SK-N-SH (cell line): ENCODE data around the gene SLC22A17. TPM values are rescaled to one million over a fixed set of nuclear protein-coding genes. Genes with fewer than 3 reads are reported as not detected.

Source experiments
- CTCF ChIA-PET: fragments of 300-600, 350-600 bp; formaldehyde crosslinking; extraction: SDS; loops from one replicate; lab custom pipeline; 2021; lab: Yijun Ruan, JAX
- POLR2A ChIA-PET: fragments of 350-600 bp; sonication (Branson Sonifier 250); formaldehyde crosslinking; extraction: SDS; loops from one replicate; lab custom pipeline; 2020; ENCODE audit warnings: antibody characterized with exemption, inconsistent platforms; lab: Yijun Ruan, JAX
- DNase-seq: peaks from one replicate; pipeline ENCODE4 v3.0.0; 2012
- H2AFZ ChIP-seq: fragments of 200-600 bp; sonication (generic); 2 replicates; pipeline ENCODE4 v1.8.1; 2016; ENCODE audit warnings: antibody characterized with exemption, mild to moderate bottlenecking, low read depth
- H3F3A ChIP-seq: fragments of 200-600 bp; sonication (generic); replicated peaks from 2 replicates; pipeline ENCODE3; 2016; ENCODE audit warnings: antibody characterized with exemption, mild to moderate bottlenecking; ENCODE audit not compliant: insufficient read depth
- H3K27ac ChIP-seq, 2 experiments: fragments of 200-500 bp in 1 of 2; fragments of 200-600 bp in 1 of 2; sonication (Bioruptor generic) in 1 of 2; sonication (generic), shearing (Covaris generic) in 1 of 2; 2 replicates each; pipeline versions ENCODE4 v1.5.1 to v1.6.1; 2014 to 2016; ENCODE audit warnings: low read depth in 2 of 2, inconsistent platforms in 1 of 2, low read length in 1 of 2, mild to moderate bottlenecking in 1 of 2, mixed read lengths in 1 of 2
- H3K27me3 ChIP-seq: fragments of 200-600 bp; sonication (generic), shearing (Covaris generic); 2 replicates; pipeline ENCODE4 v1.6.1; 2016; ENCODE audit warnings: mixed run types; ENCODE audit not compliant: insufficient read depth
- H3K36me3 ChIP-seq, 2 experiments: fragments of 200-500 bp in 1 of 2; fragments of 200-600 bp in 1 of 2; sonication (Bioruptor generic) in 1 of 2; sonication (generic) in 1 of 2; replicated peaks in 1 of 2; 2 replicates each; pipeline versions ENCODE3 to v1.5.1; 2014 to 2016; ENCODE audit warnings: low read length in 1 of 2, mild to moderate bottlenecking in 1 of 2; ENCODE audit not compliant: insufficient read depth in 2 of 2, control insufficient read depth in 1 of 2
- H3K4me1 ChIP-seq, 2 experiments: fragments of 200-500 bp in 1 of 2; fragments of 200-600 bp in 1 of 2; sonication (Bioruptor generic) in 1 of 2; sonication (generic), shearing (Covaris generic) in 1 of 2; 2 replicates each; pipeline versions ENCODE4 v1.5.1 to v1.6.1; 2014 to 2016; ENCODE audit warnings: low read depth in 1 of 2, low read length in 1 of 2, mixed run types in 1 of 2; ENCODE audit not compliant: insufficient read depth in 2 of 2, control insufficient read depth in 1 of 2
- H3K4me2 ChIP-seq: fragments of 200-600 bp; sonication (generic), shearing (Covaris generic); 2 replicates; pipeline ENCODE4 v1.6.1; 2017; ENCODE audit warnings: mixed run types
- H3K4me3 ChIP-seq, 2 experiments: fragments of 200-500 bp in 1 of 2; fragments of 200-600 bp in 1 of 2; sonication (Bioruptor generic) in 1 of 2; sonication (generic), shearing (Covaris generic) in 1 of 2; 2 replicates each; pipeline versions ENCODE4 v1.5.1 to v1.8.1; 2014 to 2016; ENCODE audit warnings: low read depth in 2 of 2, inconsistent platforms in 1 of 2, low read length in 1 of 2, mild to moderate bottlenecking in 1 of 2, mixed read lengths in 1 of 2, moderate library complexity in 1 of 2
- H3K79me2 ChIP-seq: fragments of 200-600 bp; sonication (generic); 2 replicates; pipeline ENCODE4 v1.8.1; 2017; ENCODE audit warnings: mild to moderate bottlenecking; ENCODE audit not compliant: insufficient read depth
- H3K9ac ChIP-seq: fragments of 200-600 bp; sonication (generic); 2 replicates; pipeline ENCODE4 v1.6.1; 2017; ENCODE audit warnings: mixed run types
- H3K9me2 ChIP-seq: fragments of 200-600 bp; sonication (generic); 2 replicates; pipeline ENCODE4 v1.6.1; 2017; ENCODE audit warnings: mixed run types
- H3K9me3 ChIP-seq: fragments of 200-600 bp; sonication (generic); 2 replicates; pipeline ENCODE4 v1.6.1; 2017; ENCODE audit warnings: mixed run types, mild to moderate bottlenecking, moderate library complexity
- H4K20me1 ChIP-seq: fragments of 200-600 bp; sonication (generic); 2 replicates; pipeline ENCODE4 v1.6.1; 2017; ENCODE audit warnings: mild to moderate bottlenecking, mixed run types; ENCODE audit not compliant: insufficient read depth
- EP300 ChIP-seq, 2 experiments: IDR thresholded peaks; 2 replicates each; pipeline versions ENCODE4 v1.4.0 to v1.6.1; 2012; ENCODE audit warnings: borderline replicate concordance in 1 of 2, low read depth in 1 of 2, low read length in 1 of 2
- EZH2phosphoT487 ChIP-seq: fragments of 200-600 bp; sonication (generic); IDR thresholded peaks from 2 replicates; pipeline ENCODE4 v1.6.1; 2017; ENCODE audit warnings: low read depth, mixed run types, mild to moderate bottlenecking, antibody characterized with exemption, moderate library complexity, borderline replicate concordance
- FOSL2 ChIP-seq: IDR thresholded peaks from 2 replicates; pipeline ENCODE4 v1.4.0; 2012; ENCODE audit warnings: low read depth, mild to moderate bottlenecking, moderate library complexity, borderline replicate concordance
- FOXJ3 ChIP-seq: sonication (generic); formaldehyde crosslinking; IDR thresholded peaks from 2 replicates; pipeline ENCODE4 v1.5.1; 2020; ENCODE audit warnings: mild to moderate bottlenecking, missing genetic modification reagents
- FOXM1 ChIP-seq: IDR thresholded peaks from 2 replicates; pipeline ENCODE4 v1.4.0; 2012; ENCODE audit warnings: low read depth, mild to moderate bottlenecking
- GABPA ChIP-seq: IDR thresholded peaks from 2 replicates; pipeline ENCODE4 v1.4.0; 2012; ENCODE audit warnings: low read depth, mild to moderate bottlenecking
- JUND ChIP-seq: IDR thresholded peaks from 2 replicates; pipeline ENCODE4 v1.4.0; 2012
- MEF2A ChIP-seq: IDR thresholded peaks from 2 replicates; pipeline ENCODE4 v1.4.0; 2012; ENCODE audit warnings: low read depth, borderline replicate concordance
- NFIC ChIP-seq: IDR thresholded peaks from 2 replicates; pipeline ENCODE4 v1.4.0; 2012; ENCODE audit warnings: borderline replicate concordance
- POLR2AphosphoS5 ChIP-seq: IDR thresholded peaks from 2 replicates; pipeline ENCODE4 v1.6.1; 2012; ENCODE audit warnings: low read depth, low read length
- RCOR1 ChIP-seq: fragments of 150-350 bp; IDR thresholded peaks from 2 replicates; pipeline ENCODE4 v1.6.1; 2017; ENCODE audit warnings: antibody characterized with exemption, low read length
- RFX5 ChIP-seq: IDR thresholded peaks from 2 replicates; pipeline ENCODE4 v1.6.1; 2012; ENCODE audit warnings: mild to moderate bottlenecking, improper control_type of control experiment, low read length
- RXRA ChIP-seq: IDR thresholded peaks from 2 replicates; pipeline ENCODE4 v1.4.0; 2012; ENCODE audit warnings: low read depth, mild to moderate bottlenecking, borderline replicate concordance
- SIN3A ChIP-seq: IDR thresholded peaks from 2 replicates; pipeline ENCODE4 v1.6.1; 2012; ENCODE audit warnings: low read depth, mild to moderate bottlenecking, low read length, moderate library complexity, borderline replicate concordance
- SMC3 ChIP-seq: IDR thresholded peaks from 2 replicates; pipeline ENCODE4 v1.6.1; 2012; ENCODE audit warnings: low read depth, low read length, improper control_type of control experiment
- TAF1 ChIP-seq: IDR thresholded peaks from 2 replicates; pipeline ENCODE4 v1.6.1; 2012; ENCODE audit warnings: low read depth, mild to moderate bottlenecking, low read length, moderate library complexity, borderline replicate concordance
- TCF12 ChIP-seq: IDR thresholded peaks from 2 replicates; pipeline ENCODE4 v1.4.0; 2012
- TEAD4 ChIP-seq: IDR thresholded peaks from 2 replicates; pipeline ENCODE4 v1.4.0; 2012; ENCODE audit warnings: mild to moderate bottlenecking, borderline replicate concordance; ENCODE audit not compliant: insufficient read depth
- WGBS: methylation state at CpG from one replicate; pipeline ENCODE4 v1.1.6; 2017; ENCODE audit warnings: low lambda C conversion rate; 5-methylcytosine and 5-hydroxymethylcytosine counted together
- polyA plus RNA-seq, 3 experiments: library from polyadenylated mRNA; depleted of rRNA; stranded (reverse); fragments of >200 nt; gene quantifications; 2 replicates each; pipeline ENCODE4 v1.2.3, GENCODE V29; 2012
- TF ChIP-seq, protein P1 (sequence below): IDR thresholded peaks from 2 replicates; pipeline ENCODE4; 2012
- TF ChIP-seq, protein P2 (sequence below): IDR thresholded peaks from 2 replicates; pipeline ENCODE4 v1.4.0; 2012; ENCODE audit warnings: low read depth, borderline replicate concordance
- TF ChIP-seq, protein P3 (sequence below): IDR thresholded peaks from 2 replicates; pipeline ENCODE4 v1.4.0; 2012; ENCODE audit warnings: low read depth
- TF ChIP-seq, protein P4 (sequence below): fragments of 200-600 bp; sonication (generic); IDR thresholded peaks from 2 replicates; pipeline ENCODE4 v1.6.1; 2017; ENCODE audit warnings: antibody characterized with exemption, mild to moderate bottlenecking, moderate library complexity

SLC22A17 gene
- polyA plus RNA-seq, 1 of the 3 experiments (the other 2 are of a cell fraction), result 27.2 TPM

DNA sequence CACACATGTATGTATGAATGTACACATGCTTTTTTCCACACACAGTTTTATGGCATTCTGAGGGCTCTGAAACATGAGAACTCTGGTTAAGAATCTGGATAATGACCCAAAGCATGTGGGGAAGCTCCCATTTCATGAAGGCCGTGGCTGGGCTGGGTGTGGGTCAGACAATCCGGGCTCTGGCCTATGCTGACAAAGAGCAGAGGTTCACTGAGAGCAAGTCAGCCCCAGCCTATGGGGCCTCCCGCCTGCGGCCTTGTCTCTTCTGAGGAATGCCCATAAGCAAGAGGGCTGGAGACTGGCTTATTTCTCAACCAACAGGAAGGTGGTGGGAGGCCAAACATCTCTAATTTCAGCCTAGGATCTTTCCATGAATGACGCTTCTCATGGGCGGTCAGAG is 46.9 kb upstream of the SLC22A17 start:
- Histone ChIP-seq H2AFZ (no peak overlapping the region), H3K36me3 (no peaks in the 10 kb centered on the region), H3K9ac (no peak overlapping the region), H3K4me3 (no peak overlapping the region), H3K27ac (no peak overlapping the region), H4K20me1 (no peaks in the 10 kb centered on the region), H3F3A (no peaks in the 10 kb centered on the region), H3K4me2 (no peak overlapping the region), H3K27me3 (peaks cover 22% of the 10 kb centered on the region; the same call in 1 of the 2 replicates), H3K4me1 (no peaks in the 10 kb centered on the region; a peak in 1 of 4 replicates), H3K9me2 (no peaks in the 10 kb centered on the region), H3K9me3 (no peaks in the 10 kb centered on the region), H3K79me2 (no peaks in the 10 kb centered on the region)
- WGBS, result 56% methylated on average over 4 of the region's 6 CpGs
- POLR2A ChIA-PET, result no interaction called here
- no peak for DNase-seq
- CTCF ChIA-PET, result no interaction called here
- TF ChIP-seq JUND, result no peak
- TF ChIP-seq, protein P1, sequence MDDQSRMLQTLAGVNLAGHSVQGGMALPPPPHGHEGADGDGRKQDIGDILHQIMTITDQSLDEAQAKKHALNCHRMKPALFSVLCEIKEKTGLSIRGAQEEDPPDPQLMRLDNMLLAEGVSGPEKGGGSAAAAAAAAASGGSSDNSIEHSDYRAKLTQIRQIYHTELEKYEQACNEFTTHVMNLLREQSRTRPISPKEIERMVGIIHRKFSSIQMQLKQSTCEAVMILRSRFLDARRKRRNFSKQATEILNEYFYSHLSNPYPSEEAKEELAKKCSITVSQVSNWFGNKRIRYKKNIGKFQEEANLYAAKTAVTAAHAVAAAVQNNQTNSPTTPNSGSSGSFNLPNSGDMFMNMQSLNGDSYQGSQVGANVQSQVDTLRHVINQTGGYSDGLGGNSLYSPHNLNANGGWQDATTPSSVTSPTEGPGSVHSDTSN, result no peak
- TF ChIP-seq RFX5, result no peak
- TF ChIP-seq, protein P2, sequence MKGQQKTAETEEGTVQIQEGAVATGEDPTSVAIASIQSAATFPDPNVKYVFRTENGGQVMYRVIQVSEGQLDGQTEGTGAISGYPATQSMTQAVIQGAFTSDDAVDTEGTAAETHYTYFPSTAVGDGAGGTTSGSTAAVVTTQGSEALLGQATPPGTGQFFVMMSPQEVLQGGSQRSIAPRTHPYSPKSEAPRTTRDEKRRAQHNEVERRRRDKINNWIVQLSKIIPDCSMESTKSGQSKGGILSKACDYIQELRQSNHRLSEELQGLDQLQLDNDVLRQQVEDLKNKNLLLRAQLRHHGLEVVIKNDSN, result no peak
- TF ChIP-seq FOXJ3 (CRISPR knock-in tag), result no peak
- TF ChIP-seq FOSL2, result no peak
- TF ChIP-seq SMC3, result no peak
- TF ChIP-seq NFIC, result no peak
- no peak for TF ChIP-seq RCOR1
- TF ChIP-seq RXRA, result no peak
- TF ChIP-seq POLR2AphosphoS5, result no peak
- TF ChIP-seq TAF1, result no peak
- no peak for TF ChIP-seq GABPA
- no peak for TF ChIP-seq EZH2phosphoT487
- TF ChIP-seq TCF12, result no peak

DNA sequence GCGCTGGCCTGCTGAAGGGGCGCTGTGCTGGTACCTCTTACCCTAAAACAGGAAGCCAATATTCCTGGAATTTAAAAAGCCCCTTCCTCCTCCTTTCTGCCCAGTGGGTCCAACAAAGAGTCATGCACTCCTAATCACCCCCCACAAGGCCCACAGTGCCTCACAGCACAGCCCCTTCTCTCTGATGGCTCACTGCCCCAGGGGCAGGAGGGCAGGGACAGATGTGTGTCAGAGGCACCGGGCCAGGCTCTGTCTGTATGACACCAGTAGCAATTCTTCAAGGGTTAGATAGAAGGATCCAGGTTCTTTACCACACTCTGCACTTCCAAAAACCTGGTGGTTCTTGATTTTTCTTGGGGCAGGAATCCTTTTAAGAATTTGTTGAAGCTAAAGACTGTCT is 46.4 kb upstream of the SLC22A17 start:
- no peaks in the 10 kb centered on the region for H3K36me3 ChIP-seq
- no peak overlapping the region for H3K9ac ChIP-seq
- DNase-seq, result no peak
- no peak overlapping the region for H2AFZ ChIP-seq
- peaks cover 22% of the 10 kb centered on the region; the same call in 1 of the 2 replicates for H3K27me3 ChIP-seq
- H3K9me3 ChIP-seq, result no peaks in the 10 kb centered on the region
- ChIA-PET POLR2A (no interaction called here), CTCF (no interaction called here)
- TF ChIP-seq, protein P2, result no peak
- TF ChIP-seq FOXM1 (no peak), TCF12 (no peak), POLR2AphosphoS5 (no peak), FOXJ3 (CRISPR knock-in tag) (no peak), EP300 (IDR thresholded peaks at IDR 0.05; ENCODE audit: borderline replicate concordance in 1 of 2, low read depth in 1 of 2, low read length in 1 of 2) (no peak), TEAD4 (no peak), RXRA (no peak), MEF2A (no peak), SIN3A (no peak), SMC3 (no peak), TAF1 (no peak), EZH2phosphoT487 (no peak)
- TF ChIP-seq, protein P1, result no peak
- TF ChIP-seq, protein P3, sequence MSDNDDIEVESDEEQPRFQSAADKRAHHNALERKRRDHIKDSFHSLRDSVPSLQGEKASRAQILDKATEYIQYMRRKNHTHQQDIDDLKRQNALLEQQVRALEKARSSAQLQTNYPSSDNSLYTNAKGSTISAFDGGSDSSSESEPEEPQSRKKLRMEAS, result no peak
- TF ChIP-seq, protein P4, sequence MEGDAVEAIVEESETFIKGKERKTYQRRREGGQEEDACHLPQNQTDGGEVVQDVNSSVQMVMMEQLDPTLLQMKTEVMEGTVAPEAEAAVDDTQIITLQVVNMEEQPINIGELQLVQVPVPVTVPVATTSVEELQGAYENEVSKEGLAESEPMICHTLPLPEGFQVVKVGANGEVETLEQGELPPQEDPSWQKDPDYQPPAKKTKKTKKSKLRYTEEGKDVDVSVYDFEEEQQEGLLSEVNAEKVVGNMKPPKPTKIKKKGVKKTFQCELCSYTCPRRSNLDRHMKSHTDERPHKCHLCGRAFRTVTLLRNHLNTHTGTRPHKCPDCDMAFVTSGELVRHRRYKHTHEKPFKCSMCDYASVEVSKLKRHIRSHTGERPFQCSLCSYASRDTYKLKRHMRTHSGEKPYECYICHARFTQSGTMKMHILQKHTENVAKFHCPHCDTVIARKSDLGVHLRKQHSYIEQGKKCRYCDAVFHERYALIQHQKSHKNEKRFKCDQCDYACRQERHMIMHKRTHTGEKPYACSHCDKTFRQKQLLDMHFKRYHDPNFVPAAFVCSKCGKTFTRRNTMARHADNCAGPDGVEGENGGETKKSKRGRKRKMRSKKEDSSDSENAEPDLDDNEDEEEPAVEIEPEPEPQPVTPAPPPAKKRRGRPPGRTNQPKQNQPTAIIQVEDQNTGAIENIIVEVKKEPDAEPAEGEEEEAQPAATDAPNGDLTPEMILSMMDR, result no peak
- H3K27ac ChIP-seq, result no peak overlapping the region
- H4K20me1 ChIP-seq, result no peaks in the 10 kb centered on the region
- H3K4me1 ChIP-seq, result no peaks in the 10 kb centered on the region; a peak in 1 of 4 replicates
- no peak overlapping the region for H3K4me2 ChIP-seq
- no peak overlapping the region for H3K4me3 ChIP-seq
- H3K9me2 ChIP-seq, result no peaks in the 10 kb centered on the region
- WGBS, result 74% methylated on average over 3 of the region's 3 CpGs
- no peaks in the 10 kb centered on the region for H3K79me2 ChIP-seq
- no peaks in the 10 kb centered on the region for H3F3A ChIP-seq
